Smooth muscle cell (in vitro differentiated cells): ENCODE results near the gene CLEC20A. TPM values are rescaled to one million over a fixed set of nuclear protein-coding genes. Genes with fewer than 3 reads are reported as not detected.
"Not testable (repeated sequence)": the region's sequence is repeated elsewhere in the genome, so short reads cannot be mapped to it uniquely, and the experiment has no call there.

Experiments used
- DNase-seq: peaks from one replicate; lab custom pipeline; 2025; ENCODE audit not compliant: unreplicated experiment; lab: John Stamatoyannopoulos, UW
- H2AFZ ChIP-seq: fragments of 200-600 bp; sonication (generic); 2 replicates; pipeline ENCODE4 v1.6.0; 2016; ENCODE audit warnings: antibody characterized with exemption, low read depth, mild to moderate bottlenecking
- H3F3A ChIP-seq: fragments of 200-600 bp; sonication (generic); 2 replicates; pipeline ENCODE4 v1.6.0; 2017; ENCODE audit warnings: antibody characterized with exemption, low read depth
- H3K27ac ChIP-seq: fragments of 200-600 bp; sonication (generic); 2 replicates; pipeline ENCODE4 v1.5.1; 2016; ENCODE audit warnings: low read depth, mild to moderate bottlenecking
- H3K27me3 ChIP-seq: fragments of 200-600 bp; sonication (generic); 2 replicates; pipeline ENCODE4 v1.6.1; 2016; ENCODE audit warnings: low read depth, mild to moderate bottlenecking
- H3K36me3 ChIP-seq: fragments of 200-600 bp; sonication (generic); 2 replicates; pipeline ENCODE4 v1.5.1; 2016; ENCODE audit warnings: low read depth
- H3K4me1 ChIP-seq: fragments of 200-600 bp; sonication (generic); 2 replicates; pipeline ENCODE4 v1.5.1; 2016; ENCODE audit warnings: low read depth
- H3K4me2 ChIP-seq: fragments of 200-600 bp; sonication (generic); 2 replicates; pipeline ENCODE4 v1.6.0; 2016; ENCODE audit warnings: mild to moderate bottlenecking
- H3K4me3 ChIP-seq: fragments of 200-600 bp; sonication (generic); 2 replicates; pipeline ENCODE4 v1.5.1; 2016; ENCODE audit warnings: mild to moderate bottlenecking
- H3K79me2 ChIP-seq: fragments of 200-600 bp; sonication (generic); 2 replicates; pipeline ENCODE4 v1.6.0; 2016; ENCODE audit warnings: low read depth, mild to moderate bottlenecking
- H3K9ac ChIP-seq: fragments of 200-600 bp; sonication (generic); 2 replicates; pipeline ENCODE4 v1.6.0; 2016; ENCODE audit warnings: low read depth
- H3K9me3 ChIP-seq: fragments of 200-600 bp; sonication (generic); replicated peaks from 2 replicates; pipeline ENCODE4 v1.5.1; 2016; ENCODE audit warnings: low read depth
- H4K20me1 ChIP-seq: fragments of 200-600 bp; sonication (generic); 2 replicates; pipeline ENCODE4 v1.6.0; 2016; ENCODE audit warnings: low read depth
- WGBS: methylation state at CpG from one replicate; pipeline ENCODE4 v1.1.7; 2016; ENCODE audit warnings: low lambda C conversion rate; 5-methylcytosine and 5-hydroxymethylcytosine counted together
- polyA plus RNA-seq: library from polyadenylated mRNA; unstranded; fragments of >200 nt; fragmentation: Nextera tagmentation; extraction: Ambion mirVana; gene quantifications from 2 replicates; pipeline ENCODE4 v1.2.1, GENCODE V29; 2016
- total RNA-seq: library from RNA; depleted of rRNA; stranded (reverse); fragments of >200 nt; gene quantifications from 2 replicates; pipeline ENCODE4 v1.2.3, GENCODE V29; 2014
- TF ChIP-seq, protein P1 (sequence below): fragments of 200-600 bp; sonication (generic); IDR thresholded peaks from 2 replicates; pipeline ENCODE4 v1.5.1; 2017; ENCODE audit warnings: borderline replicate concordance, mild to moderate bottlenecking, antibody characterized with exemption; ENCODE audit not compliant: insufficient read depth, poor library complexity, severe bottlenecking

CLEC20A gene
- total and polyA plus RNA-seq, 2 experiments from 2014 or later = 0.14 TPM; not detected in 1

GRCh38 chr1:178506669-178507068 is 9.9 kb upstream of the CLEC20A start:
- Histone ChIP-seq H3K27ac (no peak overlapping the region), H3K9ac (no peak overlapping the region), H4K20me1 (no peaks in the 10 kb centered on the region), H3K36me3 (no peaks in the 10 kb centered on the region), H3K4me1 (no peaks in the 10 kb centered on the region), H3K4me3 (no peak overlapping the region), H3K9me3 (no peaks in the 10 kb centered on the region), H3K4me2 (no peak overlapping the region), H3F3A (no peaks in the 10 kb centered on the region), H3K27me3 (no peaks in the 10 kb centered on the region), H2AFZ (no peak overlapping the region), H3K79me2 (no peaks in the 10 kb centered on the region)
- DNase-seq = no peak
- 87% methylated on average over 6 of the region's 6 CpGs for WGBS
- TF ChIP-seq, protein P1, sequence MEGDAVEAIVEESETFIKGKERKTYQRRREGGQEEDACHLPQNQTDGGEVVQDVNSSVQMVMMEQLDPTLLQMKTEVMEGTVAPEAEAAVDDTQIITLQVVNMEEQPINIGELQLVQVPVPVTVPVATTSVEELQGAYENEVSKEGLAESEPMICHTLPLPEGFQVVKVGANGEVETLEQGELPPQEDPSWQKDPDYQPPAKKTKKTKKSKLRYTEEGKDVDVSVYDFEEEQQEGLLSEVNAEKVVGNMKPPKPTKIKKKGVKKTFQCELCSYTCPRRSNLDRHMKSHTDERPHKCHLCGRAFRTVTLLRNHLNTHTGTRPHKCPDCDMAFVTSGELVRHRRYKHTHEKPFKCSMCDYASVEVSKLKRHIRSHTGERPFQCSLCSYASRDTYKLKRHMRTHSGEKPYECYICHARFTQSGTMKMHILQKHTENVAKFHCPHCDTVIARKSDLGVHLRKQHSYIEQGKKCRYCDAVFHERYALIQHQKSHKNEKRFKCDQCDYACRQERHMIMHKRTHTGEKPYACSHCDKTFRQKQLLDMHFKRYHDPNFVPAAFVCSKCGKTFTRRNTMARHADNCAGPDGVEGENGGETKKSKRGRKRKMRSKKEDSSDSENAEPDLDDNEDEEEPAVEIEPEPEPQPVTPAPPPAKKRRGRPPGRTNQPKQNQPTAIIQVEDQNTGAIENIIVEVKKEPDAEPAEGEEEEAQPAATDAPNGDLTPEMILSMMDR = no peak

DNA sequence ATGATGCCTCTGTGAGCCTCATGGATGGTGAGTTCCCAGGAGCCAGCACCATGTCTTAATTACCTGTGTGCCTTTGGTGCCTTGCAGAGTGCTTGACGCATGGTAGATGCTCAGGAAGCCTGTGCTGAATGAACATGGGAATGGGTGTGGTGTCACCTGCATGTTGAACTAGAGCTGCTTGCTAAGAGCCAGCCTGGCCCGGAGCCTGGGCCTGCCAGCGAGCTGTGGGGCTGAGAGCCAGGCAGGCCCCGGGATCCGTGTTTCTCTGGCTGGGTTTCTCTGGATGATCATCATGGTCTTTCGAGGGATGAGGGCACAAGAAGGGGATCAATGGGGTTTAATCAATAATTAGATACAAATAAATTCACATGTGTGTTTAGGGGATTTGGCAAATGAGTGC is 9.4 kb upstream of the CLEC20A start:
- no peaks in the 10 kb centered on the region for H3K4me1 ChIP-seq
- H3K9ac ChIP-seq = no peak overlapping the region
- no peaks in the 10 kb centered on the region for H3K79me2 ChIP-seq
- H3K27me3 ChIP-seq = no peaks in the 10 kb centered on the region
- WGBS = 96% methylated on average over 6 of the region's 6 CpGs
- H3K4me2 ChIP-seq = no peak overlapping the region
- no peaks in the 10 kb centered on the region for H4K20me1 ChIP-seq
- H3F3A ChIP-seq = no peaks in the 10 kb centered on the region
- no peak overlapping the region for H3K27ac ChIP-seq
- TF ChIP-seq, protein P1 = no peak
- H2AFZ ChIP-seq = no peak overlapping the region
- H3K9me3 ChIP-seq = no peaks in the 10 kb centered on the region
- H3K4me3 ChIP-seq = no peak overlapping the region
- H3K36me3 ChIP-seq = no peaks in the 10 kb centered on the region
- no peak for DNase-seq

- Histone ChIP-seq H3K4me3 (no peak overlapping the region), H4K20me1 (no peaks in the 10 kb centered on the region), H3K79me2 (no peaks in the 10 kb centered on the region), H2AFZ (no peak overlapping the region), H3F3A (no peaks in the 10 kb centered on the region), H3K9me3 (no peaks in the 10 kb centered on the region), H3K9ac (no peak overlapping the region), H3K36me3 (no peaks in the 10 kb centered on the region), H3K27ac (no peak overlapping the region), H3K4me2 (no peak overlapping the region), H3K27me3 (no peaks in the 10 kb centered on the region), H3K4me1 (no peaks in the 10 kb centered on the region)
- TF ChIP-seq, protein P1 = no peak
- WGBS = 90% methylated on average over 4 of the region's 4 CpGs
- no peak for DNase-seq
These were observed 7.5 kb upstream of the CLEC20A start for GRCh38 chr1:178504286-178504685.

GRCh38 chr1:178503849-178504248 is 7.1 kb upstream of the CLEC20A start:
- H3K9me3 ChIP-seq = no peaks in the 10 kb centered on the region
- H4K20me1 ChIP-seq = no peaks in the 10 kb centered on the region
- 73% methylated on average over 6 of the region's 6 CpGs for WGBS
- H3K4me3 ChIP-seq = no peak overlapping the region
- TF ChIP-seq, protein P1 = no peak
- no peak overlapping the region for H3K4me2 ChIP-seq
- H3K36me3 ChIP-seq = no peaks in the 10 kb centered on the region
- H3K4me1 ChIP-seq = no peaks in the 10 kb centered on the region
- H3K79me2 ChIP-seq = no peaks in the 10 kb centered on the region
- DNase-seq = no peak
- H3K9ac ChIP-seq = no peak overlapping the region
- no peaks in the 10 kb centered on the region for H3K27me3 ChIP-seq
- H3F3A ChIP-seq = no peaks in the 10 kb centered on the region
- H2AFZ ChIP-seq = no peak overlapping the region
- H3K27ac ChIP-seq = no peak overlapping the region

DNA sequence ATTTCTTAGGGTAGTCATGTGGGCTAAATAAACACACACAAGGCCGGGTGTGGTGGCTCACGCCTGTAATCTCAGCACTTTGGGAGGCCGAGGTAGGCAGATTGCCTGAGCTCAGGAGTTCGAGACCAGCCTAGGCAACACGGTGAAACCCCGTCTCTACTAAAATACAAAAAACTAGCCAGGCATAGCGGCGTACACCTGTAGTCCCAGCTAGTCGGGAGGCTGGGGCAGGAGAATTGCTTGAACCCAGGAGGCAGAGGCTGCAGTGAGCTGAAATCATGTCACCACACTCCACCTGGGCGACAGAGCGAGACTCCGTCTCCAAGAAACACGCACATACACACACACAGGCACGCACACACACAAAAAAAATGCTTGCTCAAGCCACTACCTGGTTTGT is 6.6 kb upstream of the CLEC20A start:
- H4K20me1 ChIP-seq, H3K27me3 ChIP-seq, H3K4me1 ChIP-seq, H3K9me3 ChIP-seq, H3K9ac ChIP-seq, H3K4me3 ChIP-seq, DNase-seq, H2AFZ ChIP-seq, H3K27ac ChIP-seq, H3K36me3 ChIP-seq, H3K4me2 ChIP-seq, H3K79me2 ChIP-seq, H3F3A ChIP-seq: not testable (repeated sequence)
- WGBS = 91% methylated on average over 14 of the region's 14 CpGs
